ENCODE results near the gene LZIC. TPM values are rescaled to one million over a fixed set of nuclear protein-coding genes. Genes with fewer than 3 reads are reported as not detected.

LZIC gene
- total RNA-seq, 1 experiment from 2014 or later = 32.5 TPM

DNA sequence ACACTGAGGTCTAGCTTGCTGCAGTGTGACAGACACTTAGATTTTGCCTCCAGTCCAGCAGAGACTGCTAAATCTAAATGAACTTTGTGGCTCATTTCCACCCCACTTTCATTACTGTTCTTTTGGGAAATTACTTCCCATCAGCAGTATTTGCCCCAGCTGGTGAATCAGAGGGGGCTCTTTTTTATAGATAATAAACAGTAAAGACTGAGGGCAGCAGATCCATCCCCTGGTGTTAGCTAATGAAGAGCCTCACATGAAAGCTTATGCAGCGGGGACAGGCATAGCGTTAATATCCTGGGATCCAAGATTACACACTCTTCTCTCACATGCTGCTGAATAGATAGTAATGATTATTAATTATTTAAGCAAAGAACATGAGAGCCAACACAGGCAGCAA lies 26.7 kb downstream of the LZIC start:
- Histone ChIP-seq H4K20me1 (ENCODE audit: low read length) (no peaks in the 10 kb centered on the region), H3K4me1 (ENCODE audit: insufficient read depth, low read length) (no peaks in the 10 kb centered on the region), H3K4me2 (ENCODE audit: low read length) (no peak overlapping the region), H3K36me3 (ENCODE audit: low read depth, low read length) (no peaks in the 10 kb centered on the region), H3K4me3 (ENCODE audit: low read length) (no peak overlapping the region), H2AFZ (ENCODE audit: low read length) (no peak overlapping the region), H3K27ac (ENCODE audit: low read length) (no peak overlapping the region), H3F3A (ENCODE audit: low read length, unreplicated experiment) (no peaks in the 10 kb centered on the region), H3K9me3 (ENCODE audit: low read length) (no peaks in the 10 kb centered on the region), H3K9ac (ENCODE audit: low read length) (no peak overlapping the region), H3K27me3 (ENCODE audit: low read length) (no peaks in the 10 kb centered on the region), H3K9me2 (replicated peaks; ENCODE audit: low read length) (no peaks in the 10 kb centered on the region), H3K79me2 (ENCODE audit: low read length) (no peaks in the 10 kb centered on the region)
- no peak for DNase-seq
- ChIA-PET POLR2A (ENCODE audit: unreplicated experiment) (no interaction called here), CTCF (interaction anchor here (0.6 to 0.7 kb wide), 2 partner anchors 30 to 44 kb away, joined by 3 to 5 read pairs; no protein-coding TSS in a partner anchor)
- TF ChIP-seq EZH2 (IDR thresholded peaks at IDR 0.05; ENCODE audit: low read length, unreplicated experiment) (no peak), EZH2phosphoT487 (IDR thresholded peaks at IDR 0.05; ENCODE audit: borderline replicate concordance, low read length) (no peak), CTCF (conservative IDR thresholded peaks at IDR 0.05; ENCODE audit: low read depth, low read length) (no peak)
- intact Hi-C loops (cut with micrococcal nuclease) = no loop called here
- BruUV-seq (replicated peaks) = no TSS peak
- no peak for ATAC-seq

GRCh38 chr1:9914610-9914937 lies 28.6 kb downstream of the LZIC start:
- POLR2A ChIA-PET (ENCODE audit: unreplicated experiment) = no interaction called here
- H3K9me2 ChIP-seq (replicated peaks; ENCODE audit: low read length) = no peaks in the 10 kb centered on the region
- no peaks in the 10 kb centered on the region for H3K36me3 ChIP-seq (ENCODE audit: low read depth, low read length)
- H3K4me2 ChIP-seq (ENCODE audit: low read length) = no peak overlapping the region
- H2AFZ ChIP-seq (ENCODE audit: low read length) = no peak overlapping the region
- no peak overlapping the region for H3K4me3 ChIP-seq (ENCODE audit: low read length)
- ATAC-seq (no peak), DNase-seq (no peak)
- no peak overlapping the region for H3K9ac ChIP-seq (ENCODE audit: low read length)
- intact Hi-C loops (cut with micrococcal nuclease) = loop anchor here (1.0 to 5.0 kb wide), 2 partner anchors 39 to 132 kb away; no protein-coding TSS in a partner anchor
- H3K79me2 ChIP-seq (ENCODE audit: low read length) = peaks cover 2% of the 10 kb centered on the region
- no peaks in the 10 kb centered on the region for H3K9me3 ChIP-seq (ENCODE audit: low read length)
- no peaks in the 10 kb centered on the region for H3F3A ChIP-seq (ENCODE audit: low read length, unreplicated experiment)
- no peaks in the 10 kb centered on the region for H3K27me3 ChIP-seq (ENCODE audit: low read length)
- no peaks in the 10 kb centered on the region for H4K20me1 ChIP-seq (ENCODE audit: low read length)
- no peaks in the 10 kb centered on the region for H3K4me1 ChIP-seq (ENCODE audit: insufficient read depth, low read length)
- no peak overlapping the region for H3K27ac ChIP-seq (ENCODE audit: low read length)
- BruUV-seq (replicated peaks) = no TSS peak
- CTCF ChIA-PET = interaction anchor here (0.6 to 1.5 kb wide), 9 partner anchors 21 to 130 kb away, joined by 3 to 11 read pairs (median 5); no protein-coding TSS in a partner anchor
- TF ChIP-seq EZH2 (IDR thresholded peaks at IDR 0.05; ENCODE audit: low read length, unreplicated experiment) = no peak
- TF ChIP-seq EZH2phosphoT487 (IDR thresholded peaks at IDR 0.05; ENCODE audit: borderline replicate concordance, low read length) = no peak
- no peak for TF ChIP-seq CTCF (conservative IDR thresholded peaks at IDR 0.05; ENCODE audit: low read depth, low read length)

- Histone ChIP-seq H3K4me3 (ENCODE audit: low read length) (no peak overlapping the region), H3K9me3 (ENCODE audit: low read length) (no peaks in the 10 kb centered on the region), H3K27ac (ENCODE audit: low read length) (no peak overlapping the region), H4K20me1 (ENCODE audit: low read length) (no peaks in the 10 kb centered on the region), H3K27me3 (ENCODE audit: low read length) (no peaks in the 10 kb centered on the region), H3F3A (ENCODE audit: low read length, unreplicated experiment) (no peaks in the 10 kb centered on the region), H3K36me3 (ENCODE audit: low read depth, low read length) (no peaks in the 10 kb centered on the region), H3K4me1 (ENCODE audit: insufficient read depth, low read length) (peaks cover 9% of the 10 kb centered on the region), H3K4me2 (ENCODE audit: low read length) (no peak overlapping the region), H3K9me2 (replicated peaks; ENCODE audit: low read length) (no peaks in the 10 kb centered on the region), H3K9ac (ENCODE audit: low read length) (no peak overlapping the region), H3K79me2 (ENCODE audit: low read length) (peaks cover 21% of the 10 kb centered on the region), H2AFZ (ENCODE audit: low read length) (no peak overlapping the region)
- TF ChIP-seq EZH2 (IDR thresholded peaks at IDR 0.05; ENCODE audit: low read length, unreplicated experiment) (no peak), CTCF (conservative IDR thresholded peaks at IDR 0.05; ENCODE audit: low read depth, low read length) (no peak), EZH2phosphoT487 (IDR thresholded peaks at IDR 0.05; ENCODE audit: borderline replicate concordance, low read length) (no peak)
- ChIA-PET CTCF (no interaction called here), POLR2A (ENCODE audit: unreplicated experiment) (interaction anchor here (0.6 kb wide), 1 partner anchor 31 kb away, joined by 4 read pairs; no protein-coding TSS in a partner anchor)
- BruUV-seq (replicated peaks) = no TSS peak
- ATAC-seq = no peak
- no peak for DNase-seq
- intact Hi-C loops (cut with micrococcal nuclease) = loop anchor here (5.0 kb wide), 1 partner anchor 130 kb away; no protein-coding TSS in a partner anchor
Measured at GRCh38 chr1:9912264-9912936, 30.8 kb downstream of the LZIC start.
